ENCODE data around the gene ANGPTL4. TPM values are rescaled to one million over a fixed set of nuclear protein-coding genes. Genes with fewer than 3 reads are reported as not detected.
"Not testable (repeated sequence)": the region's sequence is repeated elsewhere in the genome, so short reads cannot be mapped to it uniquely, and the experiment has no call there.

The ANGPTL4 gene
- total RNA-seq, 4 donors from 2014 or later = 19.7 to 91.8 (median 41.9) TPM

DNA sequence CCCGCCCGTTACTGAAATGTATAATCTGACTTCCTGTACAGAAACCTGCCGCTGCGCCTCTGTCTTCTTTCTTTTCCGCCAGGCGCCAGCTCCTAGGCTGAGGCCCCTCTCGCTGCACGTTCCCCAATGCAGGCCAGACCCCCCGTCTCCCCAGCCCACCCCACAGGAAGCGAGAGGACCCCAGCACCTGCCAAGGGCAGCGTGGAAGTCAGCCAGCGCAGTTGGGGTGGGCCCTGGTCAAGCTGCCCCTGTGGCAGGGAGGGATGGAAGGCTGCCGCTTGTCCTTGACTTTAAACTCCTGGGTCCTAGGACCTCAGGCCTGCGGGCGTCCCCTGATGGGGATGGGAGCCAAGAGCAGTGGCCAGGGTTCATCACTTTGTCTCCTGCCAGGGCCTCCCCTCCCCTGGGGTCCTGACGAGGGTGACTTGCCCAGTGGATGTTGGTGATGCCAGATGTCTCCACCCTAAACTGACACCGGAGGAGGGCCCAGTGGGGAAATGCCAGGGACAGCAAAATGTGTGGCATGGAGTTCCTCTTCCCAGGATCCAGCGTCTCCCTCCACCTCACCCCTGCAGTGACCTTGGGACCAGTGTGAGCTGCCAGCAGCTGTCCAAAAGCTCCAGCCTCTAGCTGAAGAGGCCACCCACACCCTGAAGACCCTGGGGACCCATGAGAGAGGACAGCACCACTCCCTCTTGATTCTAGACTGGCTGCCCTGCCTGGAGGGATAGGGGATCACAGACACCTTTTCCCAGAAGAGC, 40.6 kb downstream of the ANGPTL4 start:
- no peak for DNase-seq
- intact Hi-C loops (cut with DNase I; ENCODE audit: low total_unique reads) (no loop called here), in situ Hi-C loops (cut with MboI; ENCODE audit: low sequenced_read_pairs in 4 of 4) (loop anchor here in 1 of 4 donors (10.0 kb wide), 1 partner anchor 50 kb away; no protein-coding TSS in a partner anchor)
- TF ChIP-seq POLR2A (IDR thresholded peaks at IDR 0.05) = no peak
- TF ChIP-seq, protein P1, sequence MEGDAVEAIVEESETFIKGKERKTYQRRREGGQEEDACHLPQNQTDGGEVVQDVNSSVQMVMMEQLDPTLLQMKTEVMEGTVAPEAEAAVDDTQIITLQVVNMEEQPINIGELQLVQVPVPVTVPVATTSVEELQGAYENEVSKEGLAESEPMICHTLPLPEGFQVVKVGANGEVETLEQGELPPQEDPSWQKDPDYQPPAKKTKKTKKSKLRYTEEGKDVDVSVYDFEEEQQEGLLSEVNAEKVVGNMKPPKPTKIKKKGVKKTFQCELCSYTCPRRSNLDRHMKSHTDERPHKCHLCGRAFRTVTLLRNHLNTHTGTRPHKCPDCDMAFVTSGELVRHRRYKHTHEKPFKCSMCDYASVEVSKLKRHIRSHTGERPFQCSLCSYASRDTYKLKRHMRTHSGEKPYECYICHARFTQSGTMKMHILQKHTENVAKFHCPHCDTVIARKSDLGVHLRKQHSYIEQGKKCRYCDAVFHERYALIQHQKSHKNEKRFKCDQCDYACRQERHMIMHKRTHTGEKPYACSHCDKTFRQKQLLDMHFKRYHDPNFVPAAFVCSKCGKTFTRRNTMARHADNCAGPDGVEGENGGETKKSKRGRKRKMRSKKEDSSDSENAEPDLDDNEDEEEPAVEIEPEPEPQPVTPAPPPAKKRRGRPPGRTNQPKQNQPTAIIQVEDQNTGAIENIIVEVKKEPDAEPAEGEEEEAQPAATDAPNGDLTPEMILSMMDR (IDR thresholded peaks at IDR 0.05 in 4 of 5, conservative IDR thresholded peaks at IDR 0.05 in 1 of 5) = no peak
- no peak overlapping the region for H3K4me3 ChIP-seq
- no peaks in the 10 kb centered on the region for H3K27me3 ChIP-seq
- no peaks in the 10 kb centered on the region for H3K9me3 ChIP-seq
- no peak overlapping the region for H3K27ac ChIP-seq
- ATAC-seq = peak in 1 of 2 donors; percentile 26
- H3K36me3 ChIP-seq = peaks cover 2 to 52% of the 10 kb centered on the region in 2 donors
- no peaks in the 10 kb centered on the region for H3K4me1 ChIP-seq

DNA sequence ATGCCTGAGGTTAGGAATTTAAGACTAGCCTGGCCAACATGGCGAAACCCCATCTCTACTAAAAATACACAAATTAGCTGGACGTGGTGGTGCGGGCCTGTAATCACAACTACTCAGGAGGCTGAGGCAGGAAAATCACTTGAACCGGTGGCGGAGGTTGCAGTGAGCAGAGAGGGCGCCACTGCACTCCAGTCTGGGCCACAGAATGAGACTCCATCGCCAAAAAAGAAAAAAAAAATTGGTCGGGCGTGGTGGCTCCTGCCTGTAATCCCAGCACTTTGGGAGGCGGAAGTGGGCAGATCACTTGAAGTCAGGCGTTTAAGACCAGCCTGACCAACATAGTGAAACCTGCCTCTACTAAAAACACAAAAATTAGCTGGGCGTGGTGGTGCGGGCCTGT, 46.8 kb downstream of the ANGPTL4 start:
- in situ Hi-C loops (cut with MboI; ENCODE audit: low sequenced_read_pairs in 4 of 4) (loop anchor here in 3 of 4 donors (5.0 to 10.0 kb wide), 2 partner anchors 94 to 97 kb away; partner anchors contain the start of gene PRAM1 (in 2 of the 3)), intact Hi-C loops (cut with DNase I; ENCODE audit: low total_unique reads) (loop anchor here (5.0 kb wide), 1 partner anchor 422 kb away; the partner anchor contains the start of genes MBD3L1 and ZNF558)
- not testable (repeated sequence) for H3K27ac ChIP-seq, DNase-seq, H3K27me3 ChIP-seq, H3K4me3 ChIP-seq, H3K9me3 ChIP-seq, H3K36me3 ChIP-seq, ATAC-seq
- peaks cover 13 to 14% of the 10 kb centered on the region in 2 donors for H3K4me1 ChIP-seq

DNA sequence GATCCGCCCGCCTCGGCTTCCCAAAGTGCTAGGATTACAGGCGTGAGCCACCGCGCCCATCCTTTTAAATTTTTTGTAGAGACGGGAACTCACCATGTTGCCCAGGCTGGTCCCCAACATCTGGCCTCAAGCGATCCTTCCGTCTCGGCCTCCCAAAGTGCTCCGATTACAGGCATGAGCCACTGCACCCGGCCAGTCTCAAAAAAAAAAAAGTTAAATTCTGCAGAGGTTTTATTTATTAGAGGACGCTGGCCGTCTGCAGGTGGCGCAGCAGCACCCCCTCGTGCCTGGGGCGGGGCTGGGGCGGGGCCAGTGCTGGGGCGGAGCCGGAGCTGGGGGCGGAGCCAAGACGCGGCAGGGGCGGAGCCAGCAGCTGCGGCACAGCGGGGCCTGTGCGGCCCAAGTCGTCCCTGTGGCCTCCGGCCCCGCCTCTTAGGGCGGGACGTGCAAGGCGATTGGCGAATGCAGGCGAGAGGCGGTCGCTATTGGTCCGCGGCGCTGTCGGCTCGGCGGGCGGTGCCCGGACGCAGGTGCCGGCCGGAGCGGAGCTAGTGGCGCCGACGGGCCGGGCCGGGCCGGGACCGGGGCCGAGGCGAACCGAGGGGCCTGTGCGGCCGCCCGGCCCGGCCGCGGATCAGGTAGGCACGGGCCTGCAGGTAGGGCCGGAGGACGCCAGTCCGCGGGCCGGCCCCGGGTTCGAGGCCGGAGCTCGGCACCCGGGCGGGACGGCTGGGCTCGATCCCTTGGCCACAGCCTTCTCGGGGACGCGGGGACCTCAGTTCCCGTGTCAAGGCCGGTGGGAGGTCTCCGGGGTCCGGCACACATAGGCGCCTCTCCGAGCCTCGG, 49.1 kb downstream of the ANGPTL4 start, which contains the start of gene MARCHF2:
MARCHF2 (plus strand) TSS at position 523 of the 846 bp plus-strand sequence. CDS start 8,536 bp downstream, outside the sequence.
- ATAC-seq (peak; percentile 98 to 99), DNase-seq (peak; percentile 93 to 97)
- TF ChIP-seq POLR2A (IDR thresholded peaks at IDR 0.05) = peak; percentile 63 to 74
- TF ChIP-seq, protein P1 (IDR thresholded peaks at IDR 0.05 in 4 of 5, conservative IDR thresholded peaks at IDR 0.05 in 1 of 5) = peak; percentile 14 to 84 (median 62)
- Histone ChIP-seq H3K9me3 (no peaks in the 10 kb centered on the region), H3K27ac (peak within 1 kb of the TSS; percentile 65 to 86 (median 76)), H3K27me3 (no peaks in the 10 kb centered on the region), H3K36me3 (no peaks in the 10 kb centered on the region), H3K4me1 (peaks cover 14 to 27% of the 10 kb centered on the region in 2 donors), H3K4me3 (peak within 1 kb of the TSS; percentile 67 to 83 (median 69))
- in situ Hi-C loops (cut with MboI; ENCODE audit: low sequenced_read_pairs in 4 of 4) (loop anchor here in 3 of 4 donors (5.0 to 10.0 kb wide), 2 partner anchors 92 to 94 kb away; partner anchors contain the start of gene PRAM1 (in 2 of the 3)), intact Hi-C loops (cut with DNase I; ENCODE audit: low total_unique reads) (loop anchor here (1.0 to 5.0 kb wide), 3 partner anchors 31 to 419 kb away; partner anchors contain the start of genes HNRNPM, MBD3L1 and ZNF558)

DNA sequence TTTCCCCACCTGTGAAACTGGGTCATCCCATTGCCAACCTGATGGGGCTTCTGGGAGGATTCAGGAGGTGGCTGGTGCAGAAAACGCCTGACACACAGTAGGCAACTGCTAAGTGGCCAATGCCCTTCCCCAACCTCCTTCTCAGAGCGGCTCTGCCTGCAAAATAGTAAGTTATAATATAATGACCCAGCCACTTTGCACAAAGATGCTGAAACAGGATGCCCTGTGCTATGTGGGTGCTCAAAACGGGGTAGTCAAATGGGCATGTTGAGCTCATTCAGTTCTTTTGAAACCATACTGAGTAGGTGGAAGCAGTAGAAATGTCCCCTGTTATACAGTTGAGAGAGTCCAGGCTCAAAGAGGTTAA, 49.7 kb downstream of the ANGPTL4 start:
- peak overlapping the region; percentile 65 to 86 (median 76) for H3K27ac ChIP-seq
- ATAC-seq = peak; percentile 2 to 5
- DNase-seq = no peak
- no peaks in the 10 kb centered on the region for H3K27me3 ChIP-seq
- intact Hi-C loops (cut with DNase I; ENCODE audit: low total_unique reads) (loop anchor here (1.0 to 5.0 kb wide), 3 partner anchors 31 to 419 kb away; partner anchors contain the start of genes HNRNPM, MBD3L1 and ZNF558), in situ Hi-C loops (cut with MboI; ENCODE audit: low sequenced_read_pairs in 4 of 4) (loop anchor here in 3 of 4 donors (5.0 to 10.0 kb wide), 2 partner anchors 91 to 94 kb away; partner anchors contain the start of gene PRAM1 (in 2 of the 3))
- peak overlapping the region; percentile 67 to 83 (median 69) for H3K4me3 ChIP-seq
- no peaks in the 10 kb centered on the region for H3K36me3 ChIP-seq
- TF ChIP-seq POLR2A (IDR thresholded peaks at IDR 0.05) = no peak
- TF ChIP-seq, protein P1 (IDR thresholded peaks at IDR 0.05 in 4 of 5, conservative IDR thresholded peaks at IDR 0.05 in 1 of 5) = no peak
- H3K4me1 ChIP-seq = peaks cover 14 to 27% of the 10 kb centered on the region in 2 donors
- H3K9me3 ChIP-seq = no peaks in the 10 kb centered on the region
